IMR-90 (cell line): Measurements from ENCODE around the gene EPB41L2. TPM values are rescaled to one million over a fixed set of nuclear protein-coding genes. Genes with fewer than 3 reads are reported as not detected.

Source experiments
- ATAC-seq: fragments of 200-7000 bp; cut with Tn5 transposase; 2 replicates; pipeline ENCODE4 v1.9.1; 2020; ENCODE audit warnings: low read depth, mild to moderate bottlenecking, moderate library complexity
- BruUV-seq: library from RNA; stranded (reverse); fragments of 400-500 nt; replicated peaks from 2 replicates; lab custom pipeline; 2021; lab: Mats Ljungman, UMichigan
- CTCF ChIA-PET: fragments of 300-600 bp; formaldehyde crosslinking; extraction: SDS; loops from one replicate; lab custom pipeline; 2021; ENCODE audit warnings: antibody characterized with exemption; lab: Yijun Ruan, JAX
- POLR2A ChIA-PET: fragments of 300-600 bp; sonication (Branson Sonifier 250); formaldehyde crosslinking; loops from one replicate; lab custom pipeline; 2022; ENCODE audit warnings: antibody characterized with exemption; ENCODE audit not compliant: unreplicated experiment; lab: Charles Lee
- DNase-seq: peaks from one replicate; pipeline ENCODE4 v3.0.0; 2013
- H2AFZ ChIP-seq: replicated peaks from 2 replicates; pipeline ENCODE3; 2013; ENCODE audit warnings: low read length, mild to moderate bottlenecking; ENCODE audit not compliant: poor library complexity
- H2AK5ac ChIP-seq: 2 replicates; pipeline ENCODE4 v1.6.1; 2013; ENCODE audit warnings: low read depth, low read length, inconsistent platforms
- H2AK9ac ChIP-seq: replicated peaks from 2 replicates; pipeline ENCODE3; 2013; ENCODE audit warnings: mild to moderate bottlenecking, low read depth, low read length, moderate library complexity; ENCODE audit not compliant: poor library complexity
- H2BK120ac ChIP-seq: 2 replicates; pipeline ENCODE4 v1.6.1; 2013; ENCODE audit warnings: low read depth, low read length, inconsistent platforms
- H2BK15ac ChIP-seq: 3 replicates; pipeline ENCODE4 v1.6.1; 2013; ENCODE audit warnings: low read depth, low read length, inconsistent platforms
- H2BK20ac ChIP-seq: 2 replicates; pipeline ENCODE4 v1.6.1; 2013; ENCODE audit warnings: low read depth, mild to moderate bottlenecking, inconsistent platforms, low read length, moderate library complexity
- H2BK5ac ChIP-seq: 2 replicates; pipeline ENCODE4 v1.6.1; 2013; ENCODE audit warnings: mild to moderate bottlenecking, low read depth, low read length, inconsistent platforms; ENCODE audit not compliant: poor library complexity, severe bottlenecking
- H3K14ac ChIP-seq: replicated peaks from 2 replicates; pipeline ENCODE4 v1.6.1; 2013; ENCODE audit warnings: low read depth, low read length, inconsistent platforms
- H3K18ac ChIP-seq: 2 replicates; pipeline ENCODE4 v1.6.1; 2013; ENCODE audit warnings: low read depth, low read length, control low read depth
- H3K23ac ChIP-seq: 2 replicates; pipeline ENCODE4 v1.6.1; 2013; ENCODE audit warnings: low read depth, low read length, inconsistent platforms
- H3K27ac ChIP-seq: 2 replicates; pipeline ENCODE4 v1.5.1; 2013; ENCODE audit warnings: mild to moderate bottlenecking, control low read depth, low read length; ENCODE audit not compliant: insufficient read depth
- H3K27me3 ChIP-seq: 2 replicates; pipeline ENCODE4 v1.6.1; 2013; ENCODE audit warnings: low read length; ENCODE audit not compliant: control insufficient read depth, insufficient read depth
- H3K36me3 ChIP-seq: 2 replicates; pipeline ENCODE4 v1.6.1; 2013; ENCODE audit warnings: low read length, mixed read lengths; ENCODE audit not compliant: control insufficient read depth, insufficient read depth
- H3K4ac ChIP-seq: 2 replicates; pipeline ENCODE4 v1.6.1; 2013; ENCODE audit warnings: low read depth, low read length, inconsistent platforms
- H3K4me1 ChIP-seq: 2 replicates; pipeline ENCODE4 v1.6.1; 2013; ENCODE audit warnings: low read length, mixed read lengths; ENCODE audit not compliant: control insufficient read depth, insufficient read depth
- H3K4me2 ChIP-seq: 2 replicates; pipeline ENCODE4 v1.6.1; 2013; ENCODE audit warnings: low read depth, mild to moderate bottlenecking, control low read depth, low read length, moderate library complexity
- H3K4me3 ChIP-seq: 2 replicates; pipeline ENCODE4 v1.5.1; 2013; ENCODE audit warnings: low read depth, mild to moderate bottlenecking, control low read depth, low read length, moderate library complexity; ENCODE audit not compliant: insufficient read depth
- H3K56ac ChIP-seq: 2 replicates; pipeline ENCODE4 v1.6.1; 2013; ENCODE audit warnings: low read length, inconsistent platforms; ENCODE audit not compliant: insufficient read depth; ENCODE audit errors: extremely low read depth
- H3K79me1 ChIP-seq, 2 experiments: 2 replicates each; pipeline ENCODE4 v1.6.1; 2013; ENCODE audit warnings: low read length in 2 of 2, inconsistent platforms in 1 of 2, low read depth in 1 of 2
- H3K9ac ChIP-seq: 2 replicates; pipeline ENCODE4 v1.6.1; 2013; ENCODE audit warnings: low read depth, low read length, control low read depth
- H3K9me1 ChIP-seq: 2 replicates; pipeline ENCODE4 v1.6.1; 2013; ENCODE audit warnings: low read length, inconsistent platforms; ENCODE audit not compliant: insufficient read depth
- H3K9me3 ChIP-seq: 2 replicates; pipeline ENCODE4 v1.6.1; 2013; ENCODE audit warnings: low read length; ENCODE audit not compliant: control insufficient read depth, insufficient read depth
- H4K20me1 ChIP-seq: 2 replicates; pipeline ENCODE4 v1.6.1; 2013; ENCODE audit warnings: low read length, inconsistent platforms; ENCODE audit not compliant: insufficient read depth
- H4K5ac ChIP-seq: 2 replicates; pipeline ENCODE4 v1.6.1; 2013; ENCODE audit warnings: mild to moderate bottlenecking, low read depth, low read length, control low read depth
- H4K8ac ChIP-seq, 2 experiments: 2 replicates each; pipeline ENCODE4 v1.6.1; 2013; ENCODE audit warnings: low read depth in 2 of 2, low read length in 2 of 2, control low read depth in 1 of 2, inconsistent platforms in 1 of 2
- H4K91ac ChIP-seq: 2 replicates; pipeline ENCODE4 v1.6.1; 2013; ENCODE audit warnings: low read depth, low read length, inconsistent platforms; ENCODE audit not compliant: insufficient read depth
- CHD1 ChIP-seq: IDR thresholded peaks from 2 replicates; pipeline ENCODE4 v1.6.1; 2012; ENCODE audit warnings: low read depth, low read length, improper control_type of control experiment
- POLR2A ChIP-seq: IDR thresholded peaks from 2 replicates; pipeline ENCODE4 v1.6.1; 2012; ENCODE audit warnings: mild to moderate bottlenecking, low read depth, low read length
- USF2 ChIP-seq: fragments of 150-350 bp; IDR thresholded peaks from 2 replicates; pipeline ENCODE4 v1.6.1; 2017; ENCODE audit warnings: mild to moderate bottlenecking, antibody characterized with exemption, low read length, low read depth
- WGBS, 2 experiments: methylation state at CpG; one replicate each; pipeline versions ENCODE4 v1.1.5 to v1.1.7; 2013; ENCODE audit warnings: missing lambda C conversion rate in 2 of 2; ENCODE audit not compliant: insufficient read length in 1 of 2; ENCODE audit errors: extremely low coverage in 2 of 2; 5-methylcytosine and 5-hydroxymethylcytosine counted together
- dilution Hi-C: fragments of 300-500 bp; cut with HindIII; formaldehyde crosslinking; loops from one replicate; pipeline ENCODE4 v1.14.3; 2018; ENCODE audit warnings: low sequenced_read_pairs; ENCODE audit not compliant: unreplicated experiment
- in situ Hi-C: fragments of 300-500 bp; cut with MboI; formaldehyde crosslinking; loops from 3 replicates; pipeline ENCODE4 v1.14.3; 2019; ENCODE audit warnings: low sequenced_read_pairs, inconsistent platforms, mixed read lengths
- intact Hi-C: fragments of 100-400 bp; cut with micrococcal nuclease; formaldehyde crosslinking; loops from 2 replicates; pipeline ENCODE4 v1.10.0; 2022
- polyA plus RNA-seq, 3 experiments: library from polyadenylated mRNA; depleted of rRNA; stranded (reverse); fragments of >200 nt; gene quantifications; 2 replicates each; pipeline ENCODE4 v1.2.3, GENCODE V29; 2012; ENCODE audit warnings: low replicate concordance in 1 of 3
- total RNA-seq: library from RNA; depleted of rRNA; stranded (reverse); fragments of >200 nt; gene quantifications from 2 replicates; pipeline ENCODE4 v1.2.3, GENCODE V29; 2012
- TF ChIP-seq, protein P1 (sequence below): fragments of 150-350 bp; IDR thresholded peaks from 2 replicates; pipeline ENCODE4 v1.6.1; 2016; ENCODE audit warnings: low read depth, mild to moderate bottlenecking, low read length, moderate library complexity, borderline replicate concordance

Gene EPB41L2
- total and polyA plus RNA-seq, 2 of the 4 experiments (the other 2 are of a cell fraction): 85.7 to 99.8 TPM

DNA sequence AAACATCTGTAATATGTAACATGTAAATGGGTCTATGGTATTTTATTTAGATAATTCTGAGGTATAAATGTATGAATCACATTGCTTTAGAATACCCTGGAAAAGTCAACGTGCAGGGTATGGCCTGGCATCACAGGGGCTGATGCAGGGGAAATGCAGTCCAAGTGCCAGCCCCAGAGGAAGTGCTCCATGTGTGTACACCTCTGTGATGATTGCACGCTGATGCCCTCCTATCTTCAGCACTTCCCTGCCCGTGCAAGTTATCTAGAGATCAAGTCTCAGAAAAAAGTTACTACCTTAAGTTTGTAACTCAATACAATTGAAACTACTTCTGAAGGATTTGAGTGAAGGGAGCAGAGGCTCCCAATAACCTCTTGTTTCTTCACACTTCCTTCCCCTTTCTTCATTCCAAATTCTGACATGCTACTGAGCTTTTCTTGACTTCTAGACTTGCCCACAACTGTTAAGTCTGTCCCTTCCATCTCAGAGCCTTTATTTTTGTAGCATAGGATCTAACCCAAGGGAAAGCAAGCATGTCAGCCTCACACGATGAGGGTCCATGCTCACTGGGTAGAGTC lies 233.6 kb downstream of the EPB41L2 start:
- 60% methylated on average over 1 of the region's 4 CpGs; no CpG with 5 or more reads in 1 of the 2 experiments for WGBS, 2 experiments
- Histone ChIP-seq H3K79me1 (no peaks in the 10 kb centered on the region), H3K4ac (no peak overlapping the region), H3K27ac (no peak overlapping the region), H4K8ac (no peak overlapping the region), H3K18ac (no peak overlapping the region), H3K9me3 (no peaks in the 10 kb centered on the region), H3K9ac (no peak overlapping the region), H4K91ac (no peak overlapping the region), H3K9me1 (no peaks in the 10 kb centered on the region), H3K56ac (no peak overlapping the region), H2BK120ac (no peak overlapping the region), H3K23ac (no peak overlapping the region), H2AFZ (no peak overlapping the region), H3K4me3 (no peak overlapping the region), H2AK5ac (no peak overlapping the region), H4K5ac (no peak overlapping the region), H3K4me1 (no peaks in the 10 kb centered on the region), H2BK5ac (no peak overlapping the region), H2AK9ac (no peak overlapping the region), H3K4me2 (no peak overlapping the region), H2BK15ac (no peak overlapping the region), H3K36me3 (peaks cover 2% of the 10 kb centered on the region), H4K20me1 (no peaks in the 10 kb centered on the region), H2BK20ac (no peak overlapping the region), H3K14ac (no peak overlapping the region), H3K27me3 (no peaks in the 10 kb centered on the region)
- DNase-seq (no peak), ATAC-seq (no peak)
- no TSS peak for BruUV-seq
- intact Hi-C loops (no loop called here), dilution Hi-C loops (no loop called here), in situ Hi-C loops (no loop called here)
- TF ChIP-seq USF2 (no peak), CHD1 (no peak), POLR2A (no peak)
- TF ChIP-seq, protein P1, sequence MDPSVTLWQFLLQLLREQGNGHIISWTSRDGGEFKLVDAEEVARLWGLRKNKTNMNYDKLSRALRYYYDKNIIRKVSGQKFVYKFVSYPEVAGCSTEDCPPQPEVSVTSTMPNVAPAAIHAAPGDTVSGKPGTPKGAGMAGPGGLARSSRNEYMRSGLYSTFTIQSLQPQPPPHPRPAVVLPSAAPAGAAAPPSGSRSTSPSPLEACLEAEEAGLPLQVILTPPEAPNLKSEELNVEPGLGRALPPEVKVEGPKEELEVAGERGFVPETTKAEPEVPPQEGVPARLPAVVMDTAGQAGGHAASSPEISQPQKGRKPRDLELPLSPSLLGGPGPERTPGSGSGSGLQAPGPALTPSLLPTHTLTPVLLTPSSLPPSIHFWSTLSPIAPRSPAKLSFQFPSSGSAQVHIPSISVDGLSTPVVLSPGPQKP: no peak
- ChIA-PET CTCF (no interaction called here), POLR2A (no interaction called here)
